Mesenchymal stem cell (in vitro differentiated cells and primary cell): ENCODE data around the gene DENND4A.
A peak's percentile ranks its signal among the peaks of the same experiment; 100 is the strongest.

ENCODE experiments used
- DNase-seq: peaks from one replicate; pipeline ENCODE4 v3.0.0-alpha.2; 2013
- H2AFZ ChIP-seq: one replicate; pipeline ENCODE4 v1.6.1; 2013; ENCODE audit warnings: low read depth, mild to moderate bottlenecking, control low read depth, inconsistent platforms, low read length, moderate library complexity
- H2AK5ac ChIP-seq: 2 replicates; pipeline ENCODE4 v1.6.1; 2013; ENCODE audit warnings: low read length, moderate library complexity, mild to moderate bottlenecking, inconsistent platforms; ENCODE audit not compliant: severe bottlenecking
- H2BK120ac ChIP-seq: one replicate; pipeline ENCODE4 v1.6.1; 2013; ENCODE audit warnings: low read depth, mild to moderate bottlenecking, inconsistent platforms, low read length, moderate library complexity
- H2BK12ac ChIP-seq, 2 experiments: one replicate each; pipeline ENCODE4 v1.6.1; 2013; ENCODE audit warnings: inconsistent platforms in 2 of 2, low read length in 2 of 2, mild to moderate bottlenecking in 2 of 2, moderate library complexity in 2 of 2, control low read depth in 1 of 2
- H2BK15ac ChIP-seq: one replicate; pipeline ENCODE4 v1.6.1; 2013; ENCODE audit warnings: mild to moderate bottlenecking, low read depth, inconsistent platforms; ENCODE audit not compliant: poor library complexity, severe bottlenecking
- H2BK5ac ChIP-seq: 2 replicates; pipeline ENCODE4 v1.6.1; 2013; ENCODE audit warnings: low read depth, mild to moderate bottlenecking, low read length, control low read depth, inconsistent platforms; ENCODE audit not compliant: poor library complexity, severe bottlenecking
- H3K14ac ChIP-seq, 2 experiments: one replicate each; pipeline ENCODE4 v1.6.1; 2013; ENCODE audit warnings: inconsistent platforms in 2 of 2, low read length in 2 of 2, control low read depth in 1 of 2, mild to moderate bottlenecking in 1 of 2, moderate library complexity in 1 of 2
- H3K18ac ChIP-seq, 2 experiments: one replicate each; pipeline ENCODE4 v1.6.1; 2013; ENCODE audit warnings: inconsistent platforms in 2 of 2, low read length in 2 of 2, control low read depth in 1 of 2, low read depth in 1 of 2, mild to moderate bottlenecking in 1 of 2
- H3K23ac ChIP-seq, 2 experiments: one replicate each; pipeline ENCODE4 v1.6.1; 2013; ENCODE audit warnings: inconsistent platforms in 2 of 2, low read length in 2 of 2, mild to moderate bottlenecking in 2 of 2, moderate library complexity in 2 of 2, control low read depth in 1 of 2
- H3K27ac ChIP-seq: 2 replicates; pipeline ENCODE4 v1.5.1; 2013; ENCODE audit warnings: mild to moderate bottlenecking, moderate library complexity, low read length, control low read depth, inconsistent platforms; ENCODE audit not compliant: poor library complexity, severe bottlenecking
- H3K27me3 ChIP-seq, 2 experiments: 2 replicates each; pipeline versions ENCODE4 v1.6.1 to v1.7.0; 2013; ENCODE audit warnings: low read length in 2 of 2, mild to moderate bottlenecking in 2 of 2, moderate library complexity in 2 of 2, control low read depth in 1 of 2, inconsistent platforms in 1 of 2; ENCODE audit not compliant: control insufficient read depth in 1 of 2, insufficient read depth in 1 of 2
- H3K36me3 ChIP-seq, 2 experiments: 2 replicates each; pipeline versions ENCODE4 v1.6.1 to v1.7.0; 2013; ENCODE audit warnings: low read length in 2 of 2, control low read depth in 1 of 2, inconsistent platforms in 1 of 2, low read depth in 1 of 2, mild to moderate bottlenecking in 1 of 2; ENCODE audit not compliant: insufficient read depth in 2 of 2, control insufficient read depth in 1 of 2
- H3K4ac ChIP-seq, 2 experiments: one replicate each; pipeline ENCODE4 v1.6.1; 2013; ENCODE audit warnings: inconsistent platforms in 2 of 2, low read length in 2 of 2, mild to moderate bottlenecking in 2 of 2, moderate library complexity in 2 of 2, control low read depth in 1 of 2, low read depth in 1 of 2
- H3K4me1 ChIP-seq: 2 replicates; pipeline ENCODE4 v1.6.1; 2013; ENCODE audit warnings: low read depth, low read length, control low read depth; ENCODE audit not compliant: control insufficient read depth, insufficient read depth
- H3K4me2 ChIP-seq: 2 replicates; pipeline ENCODE4 v1.6.1; 2013; ENCODE audit warnings: low read length, mild to moderate bottlenecking, inconsistent platforms; ENCODE audit not compliant: poor library complexity, severe bottlenecking
- H3K4me3 ChIP-seq, 2 experiments: 2 replicates each; pipeline versions ENCODE4 v1.5.1 to v1.7.0; 2013; ENCODE audit warnings: low read length in 2 of 2, mild to moderate bottlenecking in 2 of 2, control low read depth in 1 of 2, low read depth in 1 of 2; ENCODE audit not compliant: insufficient read depth in 1 of 2
- H3K79me1 ChIP-seq: replicated peaks from 2 replicates; pipeline ENCODE4 v1.6.1; 2013; ENCODE audit warnings: mild to moderate bottlenecking, control low read depth, low read length, inconsistent platforms; ENCODE audit not compliant: poor library complexity, severe bottlenecking
- H3K9ac ChIP-seq: 2 replicates; pipeline ENCODE4 v1.7.0; 2013; ENCODE audit warnings: mild to moderate bottlenecking, low read length, moderate library complexity
- H3K9me3 ChIP-seq: 2 replicates; pipeline ENCODE4 v1.7.0; 2013; ENCODE audit warnings: mild to moderate bottlenecking, low read length; ENCODE audit not compliant: control insufficient read depth
- H4K8ac ChIP-seq: one replicate; pipeline ENCODE4 v1.6.1; 2013; ENCODE audit warnings: inconsistent platforms, mild to moderate bottlenecking, low read length, moderate library complexity
- H4K91ac ChIP-seq: one replicate; pipeline ENCODE4 v1.6.1; 2013; ENCODE audit warnings: mild to moderate bottlenecking, low read length, inconsistent platforms
- WGBS: methylation state at CpG from one replicate; pipeline ENCODE4 v1.1.7; 2013; ENCODE audit warnings: mixed read lengths; 5-methylcytosine and 5-hydroxymethylcytosine counted together

Gene DENND4A

GRCh38 chr15:65650312-65651041 is 141.6 kb downstream of the DENND4A start:
- Histone ChIP-seq H2BK12ac (no peak overlapping the region), H3K9ac (no peak overlapping the region), H3K4ac (no peak overlapping the region), H3K36me3 (peaks cover 12 to 26% of the 10 kb centered on the region in 2 experiments), H3K4me2 (no peak overlapping the region), H3K14ac (no peak overlapping the region), H2AK5ac (no peak overlapping the region), H2BK15ac (no peak overlapping the region), H2BK5ac (no peak overlapping the region), H3K18ac (no peak overlapping the region), H2BK120ac (no peak overlapping the region), H3K27me3 (no peaks in the 10 kb centered on the region), H3K9me3 (no peaks in the 10 kb centered on the region), H4K8ac (no peak overlapping the region), H3K4me3 (no peak overlapping the region), H4K91ac (no peak overlapping the region), H3K4me1 (peaks cover 4% of the 10 kb centered on the region), H2AFZ (no peak overlapping the region), H3K79me1 (no peaks in the 10 kb centered on the region), H3K27ac (no peak overlapping the region), H3K23ac (no peak overlapping the region)
- DNase-seq: no peak
- WGBS: 94% methylated on average over 12 of the region's 12 CpGs

- Histone ChIP-seq H2AFZ (no peak overlapping the region), H3K9me3 (no peaks in the 10 kb centered on the region), H3K18ac (no peak overlapping the region), H2BK15ac (no peak overlapping the region), H3K4me1 (peaks cover 4% of the 10 kb centered on the region), H2AK5ac (no peak overlapping the region), H3K36me3 (peaks cover 7 to 14% of the 10 kb centered on the region in 2 experiments), H3K14ac (no peak overlapping the region), H3K23ac (no peak overlapping the region), H4K8ac (no peak overlapping the region), H2BK12ac (no peak overlapping the region), H3K4me3 (no peak overlapping the region), H4K91ac (no peak overlapping the region), H3K79me1 (no peaks in the 10 kb centered on the region), H2BK5ac (no peak overlapping the region), H3K9ac (no peak overlapping the region), H3K27ac (no peak overlapping the region), H3K4ac (no peak overlapping the region), H2BK120ac (no peak overlapping the region), H3K27me3 (no peaks in the 10 kb centered on the region), H3K4me2 (no peak overlapping the region)
- 93% methylated on average over 3 of the region's 4 CpGs for WGBS
- peak; percentile 28 for DNase-seq
Observed at GRCh38 chr15:65646486-65646885, 145.6 kb downstream of the DENND4A start.

- no peak overlapping the region for H2AK5ac ChIP-seq
- 97% methylated on average over 4 of the region's 4 CpGs for WGBS
- no peak overlapping the region for H2BK120ac ChIP-seq
Observed at GRCh38 chr15:65645392-65645791, 146.7 kb downstream of the DENND4A start.

GRCh38 chr15:65644282-65644681 is 147.8 kb downstream of the DENND4A start:
- Histone ChIP-seq H2AFZ (no peak overlapping the region), H3K4me1 (peaks cover 8% of the 10 kb centered on the region), H3K23ac (no peak overlapping the region), H3K36me3 (no peaks in the 10 kb centered on the region), H2AK5ac (no peak overlapping the region), H3K18ac (no peak overlapping the region), H2BK15ac (no peak overlapping the region), H3K9ac (no peak overlapping the region), H4K8ac (no peak overlapping the region), H4K91ac (no peak overlapping the region), H3K79me1 (no peaks in the 10 kb centered on the region), H3K27ac (no peak overlapping the region), H3K4me2 (no peak overlapping the region), H3K4me3 (no peak overlapping the region), H3K4ac (no peak overlapping the region), H2BK12ac (no peak overlapping the region), H3K14ac (no peak overlapping the region), H3K9me3 (no peaks in the 10 kb centered on the region), H2BK120ac (no peak overlapping the region), H2BK5ac (no peak overlapping the region), H3K27me3 (no peaks in the 10 kb centered on the region)
- 90% methylated on average over 4 of the region's 4 CpGs for WGBS
- DNase-seq: no peak

More at GRCh38 chr15:65645392-65645791, 146.7 kb downstream of the DENND4A start:
- peaks cover 4% of the 10 kb centered on the region for H3K4me1 ChIP-seq
- no peaks in the 10 kb centered on the region for H3K79me1 ChIP-seq
- no peak overlapping the region for H2BK15ac ChIP-seq
- H4K8ac ChIP-seq: no peak overlapping the region
- H2AFZ ChIP-seq: no peak overlapping the region
- H3K27ac ChIP-seq: no peak overlapping the region
- no peaks in the 10 kb centered on the region for H3K27me3 ChIP-seq
- no peak overlapping the region for H3K18ac ChIP-seq
- H3K36me3 ChIP-seq: peaks cover 0 to 3% of the 10 kb centered on the region in 2 experiments
- no peak for DNase-seq
- H3K9ac ChIP-seq: no peak overlapping the region
- no peak overlapping the region for H3K4ac ChIP-seq
- H3K9me3 ChIP-seq: no peaks in the 10 kb centered on the region
- no peak overlapping the region for H2BK12ac ChIP-seq
- no peak overlapping the region for H2BK5ac ChIP-seq
- H3K23ac ChIP-seq: no peak overlapping the region
- H3K4me3 ChIP-seq: no peak overlapping the region
- H3K14ac ChIP-seq: no peak overlapping the region
- H3K4me2 ChIP-seq: no peak overlapping the region
- no peak overlapping the region for H4K91ac ChIP-seq
